ENCODE results near the gene CFAP210. TPM values are rescaled to one million over a fixed set of nuclear protein-coding genes. Genes with fewer than 3 reads are reported as not detected.

Gene CFAP210
- total RNA-seq, 1 donor from 2014 or later = 0.32 TPM

DNA sequence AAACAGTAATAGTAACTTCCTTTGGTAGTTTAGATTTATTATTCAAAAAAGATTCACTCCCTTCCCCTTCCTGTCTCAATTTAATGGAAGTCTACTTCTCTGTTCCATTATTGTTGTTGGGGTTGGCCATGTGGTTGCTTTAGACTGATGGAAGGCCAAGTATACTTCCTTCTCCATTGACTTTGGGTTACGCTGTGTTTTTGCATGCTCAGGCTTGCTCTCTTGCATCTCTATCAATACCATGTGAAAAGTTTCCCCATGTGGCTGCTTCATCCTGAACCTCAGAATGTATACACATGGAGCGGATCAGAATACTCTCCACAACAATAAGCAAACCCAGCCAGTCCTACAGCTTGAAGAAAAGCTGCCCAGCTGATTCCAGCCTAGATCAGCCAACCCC is 20.3 kb downstream of the CFAP210 start:
- TF ChIP-seq, protein P1, sequence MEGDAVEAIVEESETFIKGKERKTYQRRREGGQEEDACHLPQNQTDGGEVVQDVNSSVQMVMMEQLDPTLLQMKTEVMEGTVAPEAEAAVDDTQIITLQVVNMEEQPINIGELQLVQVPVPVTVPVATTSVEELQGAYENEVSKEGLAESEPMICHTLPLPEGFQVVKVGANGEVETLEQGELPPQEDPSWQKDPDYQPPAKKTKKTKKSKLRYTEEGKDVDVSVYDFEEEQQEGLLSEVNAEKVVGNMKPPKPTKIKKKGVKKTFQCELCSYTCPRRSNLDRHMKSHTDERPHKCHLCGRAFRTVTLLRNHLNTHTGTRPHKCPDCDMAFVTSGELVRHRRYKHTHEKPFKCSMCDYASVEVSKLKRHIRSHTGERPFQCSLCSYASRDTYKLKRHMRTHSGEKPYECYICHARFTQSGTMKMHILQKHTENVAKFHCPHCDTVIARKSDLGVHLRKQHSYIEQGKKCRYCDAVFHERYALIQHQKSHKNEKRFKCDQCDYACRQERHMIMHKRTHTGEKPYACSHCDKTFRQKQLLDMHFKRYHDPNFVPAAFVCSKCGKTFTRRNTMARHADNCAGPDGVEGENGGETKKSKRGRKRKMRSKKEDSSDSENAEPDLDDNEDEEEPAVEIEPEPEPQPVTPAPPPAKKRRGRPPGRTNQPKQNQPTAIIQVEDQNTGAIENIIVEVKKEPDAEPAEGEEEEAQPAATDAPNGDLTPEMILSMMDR (IDR thresholded peaks at IDR 0.05; ENCODE audit: partially characterized antibody, unreplicated experiment) = no peak
- no peak for DNase-seq
- no peaks in the 10 kb centered on the region for H3K9me3 Mint-ChIP-seq (ENCODE audit: unreplicated experiment)
- no peak overlapping the region for H3K4me3 Mint-ChIP-seq (ENCODE audit: unreplicated experiment)
- no peaks in the 10 kb centered on the region for H3K36me3 Mint-ChIP-seq (ENCODE audit: unreplicated experiment)
- no peaks in the 10 kb centered on the region for H3K27me3 Mint-ChIP-seq (ENCODE audit: unreplicated experiment)
- H3K4me1 Mint-ChIP-seq (ENCODE audit: low read depth, unreplicated experiment) = no peaks in the 10 kb centered on the region
- no peak overlapping the region for H3K27ac Mint-ChIP-seq (ENCODE audit: unreplicated experiment)

DNA sequence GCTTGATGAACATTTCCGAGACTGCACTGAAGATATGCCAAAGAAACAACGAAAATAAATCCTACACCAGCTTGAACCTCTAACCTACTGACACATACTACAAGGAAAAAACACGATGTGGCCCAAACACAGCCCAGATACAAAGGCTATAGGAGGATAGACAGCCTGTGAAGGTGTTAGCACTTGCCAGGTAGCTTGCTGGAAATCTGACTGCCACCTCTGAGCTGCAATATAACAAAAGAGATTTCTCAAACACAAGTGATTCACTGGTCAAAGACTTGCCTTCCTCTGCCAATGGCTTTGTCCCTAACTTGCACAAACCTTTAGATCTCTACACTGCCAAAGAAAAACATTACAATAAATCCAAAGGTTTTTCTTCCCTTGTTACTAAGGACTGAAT is 21.1 kb downstream of the CFAP210 start:
- no peak for DNase-seq
- TF ChIP-seq, protein P1 (IDR thresholded peaks at IDR 0.05; ENCODE audit: partially characterized antibody, unreplicated experiment) = no peak
- H3K9me3 Mint-ChIP-seq (ENCODE audit: unreplicated experiment) = no peaks in the 10 kb centered on the region
- no peak overlapping the region for H3K4me3 Mint-ChIP-seq (ENCODE audit: unreplicated experiment)
- no peaks in the 10 kb centered on the region for H3K4me1 Mint-ChIP-seq (ENCODE audit: low read depth, unreplicated experiment)
- no peaks in the 10 kb centered on the region for H3K27me3 Mint-ChIP-seq (ENCODE audit: unreplicated experiment)
- H3K27ac Mint-ChIP-seq (ENCODE audit: unreplicated experiment) = no peak overlapping the region
- H3K36me3 Mint-ChIP-seq (ENCODE audit: unreplicated experiment) = no peaks in the 10 kb centered on the region

DNA sequence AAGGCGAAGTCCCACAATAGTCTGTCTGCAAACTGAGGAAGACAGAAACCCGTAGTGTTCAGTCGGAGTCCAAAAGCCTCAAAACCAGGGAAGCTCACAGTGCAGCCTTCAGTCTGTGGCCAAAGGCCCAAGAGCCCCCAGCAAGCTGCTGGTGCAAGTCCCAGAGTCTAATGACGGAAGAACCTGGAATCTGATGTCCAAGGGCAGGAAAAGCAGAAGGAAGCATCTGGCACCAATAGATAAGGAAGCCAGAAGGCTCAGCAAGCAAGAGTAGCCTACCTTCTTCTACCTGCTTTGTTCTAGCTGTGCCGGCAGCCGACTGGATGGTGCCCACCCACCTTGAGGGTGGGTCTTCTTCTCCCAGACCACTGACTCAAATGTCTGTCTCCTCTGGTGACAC is 21.8 kb downstream of the CFAP210 start:
- Mint-ChIP-seq H3K9me3 (ENCODE audit: unreplicated experiment) (no peaks in the 10 kb centered on the region), H3K27ac (ENCODE audit: unreplicated experiment) (no peak overlapping the region), H3K27me3 (ENCODE audit: unreplicated experiment) (no peaks in the 10 kb centered on the region), H3K4me3 (ENCODE audit: unreplicated experiment) (no peak overlapping the region), H3K36me3 (ENCODE audit: unreplicated experiment) (no peaks in the 10 kb centered on the region), H3K4me1 (ENCODE audit: low read depth, unreplicated experiment) (no peaks in the 10 kb centered on the region)
- TF ChIP-seq, protein P1 (IDR thresholded peaks at IDR 0.05; ENCODE audit: partially characterized antibody, unreplicated experiment) = no peak
- no peak for DNase-seq

DNA sequence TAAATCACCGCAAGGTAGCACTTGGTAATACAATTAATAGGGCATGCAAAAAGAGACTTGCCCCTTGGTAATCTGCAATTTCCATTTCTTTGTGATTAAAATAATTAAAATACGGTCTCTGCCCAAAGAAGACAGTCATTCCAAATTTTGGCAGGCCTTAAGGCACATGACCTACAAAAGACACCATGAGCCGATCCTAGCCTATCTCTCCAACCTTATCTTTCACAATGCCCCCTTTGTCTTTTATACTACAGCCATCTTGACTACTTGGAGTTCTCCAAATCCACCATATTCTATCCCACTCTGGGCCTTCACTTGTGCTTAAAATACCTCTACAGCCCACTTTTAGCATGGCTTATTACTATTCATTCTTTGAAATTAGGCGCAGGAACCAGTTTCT is 23.3 kb downstream of the CFAP210 start:
- TF ChIP-seq, protein P1 (IDR thresholded peaks at IDR 0.05; ENCODE audit: partially characterized antibody, unreplicated experiment) = no peak
- H3K36me3 Mint-ChIP-seq (ENCODE audit: unreplicated experiment) = no peaks in the 10 kb centered on the region
- H3K9me3 Mint-ChIP-seq (ENCODE audit: unreplicated experiment) = no peaks in the 10 kb centered on the region
- no peaks in the 10 kb centered on the region for H3K27me3 Mint-ChIP-seq (ENCODE audit: unreplicated experiment)
- H3K4me3 Mint-ChIP-seq (ENCODE audit: unreplicated experiment) = no peak overlapping the region
- DNase-seq = no peak
- no peak overlapping the region for H3K27ac Mint-ChIP-seq (ENCODE audit: unreplicated experiment)
- H3K4me1 Mint-ChIP-seq (ENCODE audit: low read depth, unreplicated experiment) = no peaks in the 10 kb centered on the region

DNA sequence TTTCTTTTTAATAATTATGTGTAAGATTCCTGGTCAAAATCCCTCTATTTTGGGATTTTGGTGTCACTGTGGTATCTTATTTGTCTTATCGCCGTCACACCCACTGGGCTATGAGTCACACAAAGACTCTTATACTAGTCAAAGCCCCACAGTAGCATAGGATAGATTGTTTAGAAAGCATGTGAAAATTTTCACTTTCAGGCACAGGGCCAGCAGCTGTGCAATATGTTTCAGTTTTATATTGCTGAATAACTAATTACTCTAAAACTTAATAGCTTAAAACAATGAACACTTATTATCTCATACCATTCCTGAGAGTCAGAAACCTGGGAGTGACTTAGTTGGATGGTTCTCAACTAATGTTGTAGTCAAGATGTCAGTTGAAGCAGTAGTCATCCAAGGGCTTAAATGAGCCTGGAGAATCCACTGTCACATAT is 24.0 kb downstream of the CFAP210 start:
- no peaks in the 10 kb centered on the region for H3K4me1 Mint-ChIP-seq (ENCODE audit: low read depth, unreplicated experiment)

More for the DNA sequence above, 24.0 kb downstream of the CFAP210 start:
- no peaks in the 10 kb centered on the region for H3K36me3 Mint-ChIP-seq (ENCODE audit: unreplicated experiment)
- no peak overlapping the region for H3K27ac Mint-ChIP-seq (ENCODE audit: unreplicated experiment)
- no peak overlapping the region for H3K4me3 Mint-ChIP-seq (ENCODE audit: unreplicated experiment)
- TF ChIP-seq, protein P1 (IDR thresholded peaks at IDR 0.05; ENCODE audit: partially characterized antibody, unreplicated experiment) = no peak
- DNase-seq = no peak
- no peaks in the 10 kb centered on the region for H3K27me3 Mint-ChIP-seq (ENCODE audit: unreplicated experiment)
- H3K9me3 Mint-ChIP-seq (ENCODE audit: unreplicated experiment) = no peaks in the 10 kb centered on the region
